HepG2 (cell line): ENCODE results near the gene DOLK. TPM values are rescaled to one million over a fixed set of nuclear protein-coding genes. Genes with fewer than 3 reads are reported as not detected.

Source experiments
- AKNA ChIP-seq: sonication (generic); formaldehyde crosslinking; IDR thresholded peaks from 2 replicates; pipeline ENCODE4 v1.4.0; 2020; ENCODE audit warnings: missing genetic modification reagents, borderline replicate concordance
- CEBPB ChIP-seq: IDR thresholded peaks from 2 replicates; pipeline ENCODE4 v1.6.1; 2011; ENCODE audit warnings: low read depth, low read length, improper control_type of control experiment, borderline replicate concordance
- ELF1 ChIP-seq: sonication (generic); formaldehyde crosslinking; IDR thresholded peaks from 2 replicates; pipeline ENCODE4 v1.4.0; 2020; ENCODE audit warnings: missing genetic modification reagents
- HOMEZ ChIP-seq: IDR thresholded peaks from 2 replicates; pipeline ENCODE4 v1.6.1; 2016; ENCODE audit warnings: low read depth
- JARID2 ChIP-seq: sonication (generic); formaldehyde crosslinking; IDR thresholded peaks from 2 replicates; pipeline ENCODE4 v1.8.1; 2023; ENCODE audit warnings: missing genetic modification reagents, inconsistent platforms; ENCODE audit not compliant: insufficient replicate concordance
- NPAS2 ChIP-seq: sonication (generic); formaldehyde crosslinking; IDR thresholded peaks from 2 replicates; pipeline ENCODE4 v1.8.0; 2022; ENCODE audit warnings: mild to moderate bottlenecking, missing genetic modification reagents, borderline replicate concordance
- NR1H2 ChIP-seq: sonication (generic); formaldehyde crosslinking; IDR thresholded peaks from 2 replicates; pipeline ENCODE4 v1.8.1; 2022; ENCODE audit warnings: low read depth, missing genetic modification reagents, borderline replicate concordance
- REPIN1 ChIP-seq: sonication (generic); formaldehyde crosslinking; IDR thresholded peaks from 2 replicates; pipeline ENCODE4 v1.8.0; 2022; ENCODE audit warnings: missing genetic modification reagents, low read depth, mild to moderate bottlenecking, borderline replicate concordance
- SAP130 ChIP-seq: IDR thresholded peaks from 2 replicates; pipeline ENCODE4 v1.6.1; 2016; ENCODE audit warnings: low read depth
- SMC3 ChIP-seq: IDR thresholded peaks from 2 replicates; pipeline ENCODE4 v1.6.1; 2011; ENCODE audit warnings: low read length, improper control_type of control experiment
- WIZ ChIP-seq: sonication (generic); formaldehyde crosslinking; IDR thresholded peaks from 2 replicates; pipeline ENCODE4 v1.5.1; 2020; ENCODE audit warnings: mild to moderate bottlenecking, missing genetic modification reagents
- ZBTB26 ChIP-seq: IDR thresholded peaks from 2 replicates; pipeline ENCODE4 v1.6.1; 2016; ENCODE audit warnings: missing compliant biosample characterization, missing genetic modification reagents, borderline replicate concordance
- ZC3H4 ChIP-seq: sonication (generic); formaldehyde crosslinking; IDR thresholded peaks from 2 replicates; pipeline ENCODE4 v1.4.0; 2020; ENCODE audit warnings: missing genetic modification reagents, borderline replicate concordance
- ZNF124 ChIP-seq: sonication (generic); formaldehyde crosslinking; IDR thresholded peaks from 2 replicates; pipeline ENCODE4 v1.4.0; 2020; ENCODE audit warnings: missing genetic modification reagents
- ZNF281 ChIP-seq: sonication (generic); formaldehyde crosslinking; IDR thresholded peaks from 2 replicates; pipeline ENCODE4 v1.4.0; 2020; ENCODE audit warnings: missing genetic modification reagents, borderline replicate concordance
- ZNF362 ChIP-seq: sonication (generic); formaldehyde crosslinking; IDR thresholded peaks from 2 replicates; pipeline ENCODE4 v1.4.0; 2020; ENCODE audit warnings: missing genetic modification reagents, mild to moderate bottlenecking, borderline replicate concordance
- polyA plus RNA-seq, 8 experiments: library from polyadenylated mRNA; depleted of rRNA in 3 of 8; stranded (reverse) in 7 of 8; unstranded in 1 of 8; fragments of >200 nt; fragmentation: Illumina TruSeq in 4 of 8; extraction: Trizol in 4 of 8; gene quantifications; 2 replicates each; pipeline versions ENCODE4 v1.2.1 to v1.2.3, GENCODE V29; 2011 to 2016; ENCODE audit warnings: low read depth in 4 of 8, missing spikeins in 1 of 8, mixed read lengths in 1 of 8; ENCODE audit not compliant: insufficient read depth in 1 of 8
- total RNA-seq, 5 experiments: library from RNA; depleted of rRNA; stranded (reverse); fragments of >200 nt; fragmentation: Illumina TruSeq; extraction: Trizol; gene quantifications; 2 replicates each; pipeline ENCODE4 v1.2.3, GENCODE V29; 2016; ENCODE audit warnings: low read depth in 1 of 5

DOLK gene
- total and polyA plus RNA-seq, 2 of the 13 experiments (the other 11 are each of a cell fraction or from before 2014, with no cell fraction given) = 15.4 to 18.7 TPM

- TF ChIP-seq ZBTB26 (peak; percentile 69; the same call in 1 of the 2 replicates), SMC3 (no peak), ZNF362 (CRISPR knock-in tag) (peak; percentile 89; the same call in 1 of the 2 replicates), WIZ (CRISPR knock-in tag) (0 out of 2 replicates have a peak, but pooled peaks have one; percentile 29), AKNA (CRISPR knock-in tag) (no peak), REPIN1 (CRISPR knock-in tag) (0 out of 2 replicates have a peak, but pooled peaks have one; percentile 38), ELF1 (CRISPR knock-in tag) (0 out of 2 replicates have a peak, but pooled peaks have one; percentile 34), ZNF281 (CRISPR knock-in tag) (no peak), JARID2 (CRISPR knock-in tag) (no peak), ZNF124 (CRISPR knock-in tag) (0 out of 2 replicates have a peak, but pooled peaks have one; percentile 18), ZC3H4 (CRISPR knock-in tag) (no peak), SAP130 (CRISPR knock-in tag) (peak; percentile 70), NR1H2 (no peak), CEBPB (no peak), NPAS2 (CRISPR knock-in tag) (no peak), HOMEZ (CRISPR knock-in tag) (peak; percentile 22; the same call in 1 of the 2 replicates)
Observed at GRCh38 chr9:128917151-128917849, 30.1 kb downstream of the DOLK start (continued).
